B cell (primary cell): ENCODE results near the gene GPC5. TPM values are rescaled to one million over a fixed set of nuclear protein-coding genes. Genes with fewer than 3 reads are reported as not detected.

Experiments
- ATAC-seq: fragments of 200-7000 bp; cut with Tn5 transposase; one replicate; pipeline ENCODE4 v1.10.0; 2021; ENCODE audit warnings: low read depth, mild to moderate bottlenecking, moderate number of reproducible peaks, moderate library complexity
- CTCF ChIA-PET: fragments of 350-600 bp; sonication (Branson Sonifier 250); formaldehyde crosslinking; loops from one replicate; lab custom pipeline; 2021; ENCODE audit warnings: antibody characterized with exemption, inconsistent platforms; lab: Charles Lee
- POLR2A ChIA-PET: fragments of 350-600 bp; sonication (Branson Sonifier 250); formaldehyde crosslinking; loops from one replicate; lab custom pipeline; 2021; ENCODE audit warnings: antibody characterized with exemption; lab: Charles Lee
- DNase-seq: peaks from one replicate; pipeline ENCODE4 v3.0.0; 2013
- H2AFZ ChIP-seq: 2 replicates; pipeline ENCODE4 v1.6.1; 2012; ENCODE audit warnings: mild to moderate bottlenecking, low read depth, low read length; ENCODE audit not compliant: insufficient read depth, poor library complexity, severe bottlenecking
- H3K27ac ChIP-seq, 2 donors: 1 replicate in 1 of 2; 2 replicates in 1 of 2; pipeline ENCODE4 v1.5.1; 2012 to 2013; ENCODE audit warnings: low read length in 2 of 2, mild to moderate bottlenecking in 2 of 2, moderate library complexity in 1 of 2
- H3K27me3 ChIP-seq, 4 experiments: fragments of 200-600 bp in 1 of 4; sonication (generic) in 1 of 4; replicated peaks in 1 of 4; 1 replicate in 2 of 4; 2 replicates in 2 of 4; pipeline versions ENCODE4 v1.6.1 to v1.7.0; 2013 to 2016; ENCODE audit warnings: low read length in 3 of 4, mild to moderate bottlenecking in 2 of 4, mixed read lengths in 1 of 4, moderate library complexity in 1 of 4; ENCODE audit not compliant: insufficient read depth in 4 of 4, control insufficient read depth in 3 of 4; ENCODE audit errors: control extremely low read depth in 1 of 4
- H3K36me3 ChIP-seq, 2 experiments: replicated peaks in 1 of 2; 1 replicate in 1 of 2; 2 replicates in 1 of 2; pipeline versions ENCODE4 v1.6.1 to v1.7.1; 2013; ENCODE audit warnings: low read length in 1 of 2; ENCODE audit not compliant: insufficient read depth in 2 of 2, control insufficient read depth in 1 of 2; ENCODE audit errors: control extremely low read depth in 1 of 2, extremely low read depth in 1 of 2
- H3K4me1 ChIP-seq, 2 donors: fragments of 200-600 bp in 1 of 2; sonication (generic) in 1 of 2; 1 replicate in 1 of 2; 2 replicates in 1 of 2; pipeline versions ENCODE4 v1.5.1 to v1.6.1; 2013 to 2017; ENCODE audit warnings: low read length in 2 of 2; ENCODE audit not compliant: control insufficient read depth in 2 of 2, insufficient read depth in 2 of 2
- H3K4me2 ChIP-seq: replicated peaks from 2 replicates; pipeline ENCODE3; 2012; ENCODE audit warnings: mild to moderate bottlenecking, low read depth, low read length; ENCODE audit not compliant: poor library complexity, severe bottlenecking
- H3K4me3 ChIP-seq, 5 experiments: fragments of 200-600 bp in 1 of 5; sonication (generic) in 1 of 5; 1 replicate in 3 of 5; 2 replicates in 2 of 5; pipeline versions ENCODE4 v1.5.1 to v1.7.0; 2011 to 2016; ENCODE audit warnings: low read length in 4 of 5, mild to moderate bottlenecking in 4 of 5, low read depth in 2 of 5, control low read depth in 1 of 5, moderate library complexity in 1 of 5; ENCODE audit not compliant: insufficient read depth in 1 of 5; ENCODE audit errors: control extremely low read depth in 1 of 5, extremely low read depth in 1 of 5
- H3K79me2 ChIP-seq: fragments of 200-600 bp; sonication (generic); one replicate; pipeline ENCODE4 v1.6.0; 2016; ENCODE audit warnings: low read length; ENCODE audit not compliant: control insufficient read depth, insufficient read depth
- H3K9ac ChIP-seq: fragments of 200-600 bp; sonication (generic); 2 replicates; pipeline ENCODE4 v1.6.1; 2017; ENCODE audit warnings: mild to moderate bottlenecking, low read length, moderate library complexity
- H3K9me3 ChIP-seq, 3 donors: one replicate each; pipeline versions ENCODE4 v1.6.1 to v1.7.1; 2013; ENCODE audit warnings: low read length in 2 of 3; ENCODE audit not compliant: control insufficient read depth in 2 of 3, insufficient read depth in 1 of 3; ENCODE audit errors: control extremely low read depth in 1 of 3
- H4K20me1 ChIP-seq: 2 replicates; pipeline ENCODE4 v1.6.0; 2012; ENCODE audit warnings: mild to moderate bottlenecking, low read length; ENCODE audit not compliant: insufficient read depth, control insufficient read depth, poor library complexity, severe bottlenecking
- H3K27ac Mint-ChIP-seq: one replicate; pipeline ENCODE4 v1.8.0; 2021; ENCODE audit warnings: mixed read lengths
- H3K27me3 Mint-ChIP-seq: one replicate; pipeline ENCODE4 v1.8.0; 2021; ENCODE audit warnings: mixed read lengths
- H3K4me1 Mint-ChIP-seq: one replicate; pipeline ENCODE4 v1.8.0; 2021; ENCODE audit warnings: mixed read lengths
- H3K4me3 Mint-ChIP-seq: one replicate; pipeline ENCODE4 v1.8.0; 2021; ENCODE audit warnings: mixed read lengths
- H3K9me3 Mint-ChIP-seq: one replicate; pipeline ENCODE4 v1.8.0; 2022; ENCODE audit warnings: mixed read lengths; ENCODE audit not compliant: insufficient read depth
- CTCF ChIP-seq: fragments of 200-600 bp; IDR thresholded peaks from one replicate; pipeline ENCODE4 v1.8.0; 2022; ENCODE audit warnings: antibody characterized with exemption, mild to moderate bottlenecking
- EZH2 ChIP-seq: IDR thresholded peaks from 2 replicates; pipeline ENCODE4 v1.6.1; 2012; ENCODE audit warnings: borderline replicate concordance, low read depth, mild to moderate bottlenecking, moderate library complexity, low read length; ENCODE audit not compliant: insufficient read depth, poor library complexity, severe bottlenecking
- WGBS: methylation state at CpG from one replicate; pipeline ENCODE4 v1.1.5; 2013; ENCODE audit warnings: missing lambda C conversion rate; ENCODE audit not compliant: insufficient coverage; 5-methylcytosine and 5-hydroxymethylcytosine counted together
- intact Hi-C: fragments of 100-400 bp; cut with micrococcal nuclease; formaldehyde crosslinking; loops from one replicate; pipeline ENCODE4 v1.10.0; 2022
- polyA minus RNA-seq: library from RNA; depleted of rRNA, polyadenylated mRNA; stranded (reverse); fragments of >200 nt; gene quantifications from 2 replicates; pipeline ENCODE4 v1.2.3, GENCODE V29; 2012
- polyA plus RNA-seq: library from polyadenylated mRNA; depleted of rRNA; stranded (reverse); fragments of >200 nt; gene quantifications from 2 replicates; pipeline ENCODE4 v1.2.3, GENCODE V29; 2012
- total RNA-seq, 2 donors: library from RNA; stranded (reverse); fragments of 120-200 nt in 1 of 2; gene quantifications; 1 replicate in 1 of 2; 2 replicates in 1 of 2; pipeline versions ENCODE4 v1.2.3 to v1.2.4, GENCODE V29; 2013 to 2022

Gene GPC5
- total RNA-seq (0.15 and 0.17 TPM in 2 replicates), polyA plus RNA-seq (0.30 TPM in 1 of 2 replicates, not detected in the other), polyA minus RNA-seq (1.1 TPM in 1 of 2 replicates, not detected in the other)
- total RNA-seq (2013) = 0.33 TPM

- Histone ChIP-seq H3K4me3 (peak within 1 kb of the TSS; percentile 21 to 72 (median 55)), H3K9ac (peak within 1 kb of the TSS; percentile 73), H3K27ac (no peak within 1 kb of the TSS), H3K36me3 (no peaks in the 10 kb centered on the region), H3K9me3 (peaks cover 0 to 17% (median 6%) of the 10 kb centered on the region in 3 donors), H2AFZ (peak within 1 kb of the TSS; percentile 81), H3K27me3 (peaks cover 7 to 53% (median 32%) of the 10 kb centered on the region in 4 experiments), H4K20me1 (no peaks in the 10 kb centered on the region), H3K4me1 (peaks cover 21 to 22% of the 10 kb centered on the region in 2 donors), H3K79me2 (no peaks in the 10 kb centered on the region), H3K4me2 (peak within 1 kb of the TSS; percentile 98)
- H3K27me3 Mint-ChIP-seq = peaks cover 31% of the 10 kb centered on the region
- ChIA-PET POLR2A (no interaction called here), CTCF (interaction anchor here (1.6 kb wide), 1 partner anchor 52 kb away, joined by 3 read pairs; no protein-coding TSS in a partner anchor)
- peak within 1 kb of the TSS; percentile 82 for H3K4me3 Mint-ChIP-seq
- H3K9me3 Mint-ChIP-seq = no peaks in the 10 kb centered on the region
- TF ChIP-seq CTCF (no peak), EZH2 (no peak)
- peak; percentile 85 for DNase-seq
- WGBS = 1% methylated on average over 75 of the region's 76 CpGs
- H3K4me1 Mint-ChIP-seq = peaks cover 23% of the 10 kb centered on the region
- no peak within 1 kb of the TSS for H3K27ac Mint-ChIP-seq
- intact Hi-C loops = loop anchor here (1.0 kb wide), 1 partner anchor 51 kb away; the partner anchor contains the start of gene MIR17HG
- ATAC-seq = peak; percentile 99
These were observed at the start of gene GPC5 for GRCh38 chr13:91398413-91399188. Gene GPC5 (plus strand): TSS chr13:91398621.
